ENCODE measurements around the gene CITED1.

- TF ChIP-seq POLR2A (IDR thresholded peaks at IDR 0.05; ENCODE audit: low read depth, low read length), result no peak
- no peak for TF ChIP-seq POLR2AphosphoS5 (IDR thresholded peaks at IDR 0.05; ENCODE audit: low read depth, low read length)
Measured at GRCh38 chrX:72314881-72315280, 9.2 kb upstream of the CITED1 start.

All from GM12892 (cell line).